DOHH2 (cell line): Measurements from ENCODE around the gene ACIN1.

Experiments
- CTCF ChIP-seq: fragments of 200-600 bp; sonication (generic); IDR thresholded peaks from one replicate; pipeline ENCODE4 v1.5.1; 2014; ENCODE audit warnings: antibody characterized with exemption, mild to moderate bottlenecking, low read depth, low read length; ENCODE audit not compliant: poor library complexity, severe bottlenecking
- EZH2phosphoT487 ChIP-seq: fragments of 200-600 bp; sonication (generic); IDR thresholded peaks from 2 replicates; pipeline ENCODE4 v1.6.1; 2017; ENCODE audit warnings: borderline replicate concordance, mild to moderate bottlenecking, antibody characterized with exemption, low read length, moderate library complexity, mixed read lengths

GRCh38 chr14:23078692-23079116 is 16.2 kb downstream of the ACIN1 start:
- TF ChIP-seq CTCF (no peak), EZH2phosphoT487 (no peak)
